GM12872 (cell line): ENCODE measurements around the gene PIK3CG.

Experiments used
- TF ChIP-seq, protein P1 (sequence below): IDR thresholded peaks from 3 replicates; pipeline ENCODE4 v1.5.1; 2011; ENCODE audit warnings: low read depth, mild to moderate bottlenecking, low read length, moderate library complexity; ENCODE audit not compliant: insufficient read depth

PIK3CG gene

DNA sequence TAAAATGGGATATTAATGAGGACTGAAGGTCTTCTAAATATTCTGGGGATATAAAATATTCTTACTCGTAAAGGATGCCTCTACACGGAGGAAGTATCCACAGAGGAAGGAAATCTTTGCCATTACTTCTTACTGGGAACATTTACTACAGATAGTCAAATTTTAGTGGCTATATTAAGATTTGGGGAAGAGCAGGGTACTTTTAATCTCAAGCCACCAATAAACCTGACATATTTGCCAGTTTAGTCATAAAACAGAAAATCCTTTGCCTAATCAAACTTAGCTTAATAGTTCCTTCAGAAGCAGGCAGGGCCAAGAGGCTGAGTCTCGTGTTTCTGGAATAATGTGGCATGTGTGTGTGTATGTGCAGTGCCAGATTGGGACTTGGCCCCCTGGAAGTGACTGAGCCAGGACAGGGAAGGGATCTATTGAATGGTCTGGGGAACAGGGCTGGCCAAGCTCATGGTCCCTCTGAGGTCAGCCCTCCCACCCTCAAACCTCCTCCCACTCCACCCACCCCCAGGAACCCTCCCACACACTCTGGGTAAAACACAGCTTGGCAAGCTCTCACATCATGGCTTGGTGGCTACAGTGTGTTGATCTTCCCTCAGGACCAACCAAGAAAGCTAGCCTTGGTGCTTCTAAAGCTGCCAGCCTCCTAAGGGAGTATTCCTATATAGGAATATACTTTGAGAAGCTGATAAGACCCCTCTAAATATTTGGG is 1.6 kb upstream of the PIK3CG start:
- TF ChIP-seq, protein P1, sequence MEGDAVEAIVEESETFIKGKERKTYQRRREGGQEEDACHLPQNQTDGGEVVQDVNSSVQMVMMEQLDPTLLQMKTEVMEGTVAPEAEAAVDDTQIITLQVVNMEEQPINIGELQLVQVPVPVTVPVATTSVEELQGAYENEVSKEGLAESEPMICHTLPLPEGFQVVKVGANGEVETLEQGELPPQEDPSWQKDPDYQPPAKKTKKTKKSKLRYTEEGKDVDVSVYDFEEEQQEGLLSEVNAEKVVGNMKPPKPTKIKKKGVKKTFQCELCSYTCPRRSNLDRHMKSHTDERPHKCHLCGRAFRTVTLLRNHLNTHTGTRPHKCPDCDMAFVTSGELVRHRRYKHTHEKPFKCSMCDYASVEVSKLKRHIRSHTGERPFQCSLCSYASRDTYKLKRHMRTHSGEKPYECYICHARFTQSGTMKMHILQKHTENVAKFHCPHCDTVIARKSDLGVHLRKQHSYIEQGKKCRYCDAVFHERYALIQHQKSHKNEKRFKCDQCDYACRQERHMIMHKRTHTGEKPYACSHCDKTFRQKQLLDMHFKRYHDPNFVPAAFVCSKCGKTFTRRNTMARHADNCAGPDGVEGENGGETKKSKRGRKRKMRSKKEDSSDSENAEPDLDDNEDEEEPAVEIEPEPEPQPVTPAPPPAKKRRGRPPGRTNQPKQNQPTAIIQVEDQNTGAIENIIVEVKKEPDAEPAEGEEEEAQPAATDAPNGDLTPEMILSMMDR: no peak

DNA sequence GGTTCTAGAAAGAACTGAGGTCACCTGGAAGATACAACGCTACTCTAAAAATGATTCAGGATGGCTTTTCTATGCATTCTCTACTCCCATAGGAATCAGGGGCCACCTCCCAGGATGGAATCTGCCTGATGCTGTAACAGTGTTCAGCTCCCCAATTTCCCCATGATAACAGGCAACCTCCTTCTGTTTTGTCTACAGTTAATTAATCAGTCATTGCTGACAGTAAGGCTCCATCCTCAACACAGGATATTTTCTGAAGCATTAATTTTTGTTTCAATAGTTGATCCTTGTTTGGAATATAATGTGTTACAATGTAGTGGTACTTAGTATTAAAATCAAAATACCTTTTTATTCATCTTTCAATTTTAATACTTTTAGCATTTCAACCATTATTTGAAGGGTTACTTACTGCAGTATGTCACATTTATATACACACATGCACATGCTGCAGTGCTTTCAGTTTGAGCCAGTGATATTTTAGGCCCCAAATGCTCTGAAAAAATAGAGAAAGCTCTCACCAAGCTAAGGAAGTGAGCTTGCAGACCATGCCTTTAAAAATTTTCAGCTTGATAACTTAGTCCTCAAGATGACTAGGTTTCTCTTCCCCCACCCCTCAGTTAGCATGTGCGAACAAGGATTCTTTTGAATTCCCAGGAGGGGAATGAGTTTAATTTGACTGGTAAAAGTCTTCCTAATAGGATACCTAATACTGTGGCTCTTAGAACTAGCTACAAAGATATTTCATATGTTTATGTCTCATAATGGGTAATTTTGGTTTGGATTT is 592 bp upstream of the PIK3CG start:
- TF ChIP-seq, protein P1: no peak

DNA sequence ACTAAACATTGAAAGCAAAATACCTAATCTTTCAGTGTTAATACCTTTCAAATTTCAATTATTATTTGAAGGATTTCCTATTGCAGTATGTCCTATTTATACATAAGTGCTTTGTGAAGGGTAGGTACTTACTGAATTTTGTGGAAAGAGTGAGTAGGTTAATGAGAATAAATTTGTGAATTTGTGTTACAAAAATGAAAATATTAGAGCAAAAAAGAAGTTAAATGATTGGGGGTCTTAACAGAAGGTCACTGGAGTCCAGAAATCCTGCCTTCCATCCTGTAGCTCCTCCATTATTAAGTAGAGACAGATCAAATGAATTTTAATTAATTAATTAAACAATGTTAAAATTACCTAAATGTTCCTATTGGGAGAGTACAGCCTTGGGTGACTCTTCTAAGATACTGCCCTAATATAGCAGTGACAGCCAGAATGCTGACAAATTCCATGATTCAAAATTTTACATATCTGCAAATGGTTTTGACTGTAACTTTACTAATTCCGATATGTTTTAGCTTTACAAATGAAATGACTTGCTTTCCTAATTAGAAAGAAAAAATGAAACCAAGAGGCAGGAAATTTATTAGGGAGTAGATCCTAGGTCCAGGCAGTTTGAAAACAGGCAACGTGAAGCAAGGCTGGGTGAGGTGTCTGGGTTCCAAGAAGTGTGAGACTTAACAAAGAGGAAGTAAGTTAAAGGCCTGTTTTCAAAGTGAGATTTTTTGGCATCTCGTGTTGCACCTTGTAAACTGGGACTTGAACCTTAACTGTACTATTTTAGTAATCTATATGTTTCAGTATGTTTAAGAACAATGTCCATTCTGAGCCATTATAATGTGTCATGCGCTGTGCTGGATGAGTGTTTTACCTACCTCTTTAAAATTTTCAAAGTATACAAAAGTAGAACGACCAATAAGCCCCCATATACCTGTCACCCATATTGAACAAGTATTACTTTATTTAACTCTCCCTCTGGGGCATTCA is 1.5 kb downstream of the PIK3CG start:
- TF ChIP-seq, protein P1: no peak

DNA sequence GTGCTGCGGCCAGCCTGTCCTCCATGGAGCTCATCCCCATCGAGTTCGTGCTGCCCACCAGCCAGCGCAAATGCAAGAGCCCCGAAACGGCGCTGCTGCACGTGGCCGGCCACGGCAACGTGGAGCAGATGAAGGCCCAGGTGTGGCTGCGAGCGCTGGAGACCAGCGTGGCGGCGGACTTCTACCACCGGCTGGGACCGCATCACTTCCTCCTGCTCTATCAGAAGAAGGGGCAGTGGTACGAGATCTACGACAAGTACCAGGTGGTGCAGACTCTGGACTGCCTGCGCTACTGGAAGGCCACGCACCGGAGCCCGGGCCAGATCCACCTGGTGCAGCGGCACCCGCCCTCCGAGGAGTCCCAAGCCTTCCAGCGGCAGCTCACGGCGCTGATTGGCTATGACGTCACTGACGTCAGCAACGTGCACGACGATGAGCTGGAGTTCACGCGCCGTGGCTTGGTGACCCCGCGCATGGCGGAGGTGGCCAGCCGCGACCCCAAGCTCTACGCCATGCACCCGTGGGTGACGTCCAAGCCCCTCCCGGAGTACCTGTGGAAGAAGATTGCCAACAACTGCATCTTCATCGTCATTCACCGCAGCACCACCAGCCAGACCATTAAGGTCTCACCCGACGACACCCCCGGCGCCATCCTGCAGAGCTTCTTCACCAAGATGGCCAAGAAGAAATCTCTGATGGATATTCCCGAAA is 2.7 kb downstream of the PIK3CG start:
- TF ChIP-seq, protein P1: no peak

DNA sequence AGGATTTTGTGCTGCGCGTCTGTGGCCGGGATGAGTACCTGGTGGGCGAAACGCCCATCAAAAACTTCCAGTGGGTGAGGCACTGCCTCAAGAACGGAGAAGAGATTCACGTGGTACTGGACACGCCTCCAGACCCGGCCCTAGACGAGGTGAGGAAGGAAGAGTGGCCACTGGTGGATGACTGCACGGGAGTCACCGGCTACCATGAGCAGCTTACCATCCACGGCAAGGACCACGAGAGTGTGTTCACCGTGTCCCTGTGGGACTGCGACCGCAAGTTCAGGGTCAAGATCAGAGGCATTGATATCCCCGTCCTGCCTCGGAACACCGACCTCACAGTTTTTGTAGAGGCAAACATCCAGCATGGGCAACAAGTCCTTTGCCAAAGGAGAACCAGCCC is 3.3 kb downstream of the PIK3CG start:
- TF ChIP-seq, protein P1: no peak

DNA sequence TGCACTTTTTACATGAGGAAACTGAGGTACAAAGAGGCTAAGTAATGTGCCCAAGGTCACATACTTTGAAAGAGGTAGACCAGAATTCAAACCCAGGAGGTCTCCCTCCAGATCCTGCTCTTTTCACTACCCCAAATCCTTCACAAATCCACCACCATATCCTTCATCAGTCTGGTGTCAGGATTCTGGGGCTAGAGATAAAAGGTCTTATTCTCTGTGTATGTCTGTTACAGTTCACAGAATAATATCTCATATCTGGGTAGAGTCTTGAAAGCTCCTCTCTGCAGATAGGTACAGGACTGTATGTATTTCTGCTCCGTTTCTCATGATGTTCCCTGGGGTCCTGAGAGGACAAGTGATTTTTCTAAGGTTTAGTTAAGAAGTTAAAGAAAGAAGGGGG is 4.9 kb downstream of the PIK3CG start:
- TF ChIP-seq, protein P1: no peak

DNA sequence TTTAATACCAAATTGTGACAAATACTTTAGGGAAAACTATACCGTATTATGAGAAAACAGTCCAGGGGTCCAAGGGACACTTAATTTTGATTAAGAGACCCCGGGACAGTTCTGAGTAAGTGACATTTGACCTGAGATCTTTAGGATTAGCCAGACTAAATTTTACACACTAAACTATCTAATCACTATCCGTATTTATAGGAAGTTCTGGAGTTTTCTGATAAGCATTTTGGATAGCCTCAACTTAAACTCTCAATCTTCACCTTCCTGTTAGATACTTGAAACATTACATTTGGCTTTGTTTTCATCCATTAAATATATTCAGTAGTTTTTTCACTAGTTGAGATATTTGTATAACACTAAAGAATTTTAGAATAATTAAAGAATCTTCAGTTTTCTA is 5.4 kb downstream of the PIK3CG start:
- TF ChIP-seq, protein P1: no peak
